ENCODE data around the gene EFHC2. TPM values are rescaled to one million over a fixed set of nuclear protein-coding genes. Genes with fewer than 3 reads are reported as not detected.

Gene EFHC2
- total and polyA plus RNA-seq, 10 of the 15 experiments (the other 5 are each of a cell fraction or from before 2014, with no cell fraction given): 0.56 TPM; not detected in 9

DNA sequence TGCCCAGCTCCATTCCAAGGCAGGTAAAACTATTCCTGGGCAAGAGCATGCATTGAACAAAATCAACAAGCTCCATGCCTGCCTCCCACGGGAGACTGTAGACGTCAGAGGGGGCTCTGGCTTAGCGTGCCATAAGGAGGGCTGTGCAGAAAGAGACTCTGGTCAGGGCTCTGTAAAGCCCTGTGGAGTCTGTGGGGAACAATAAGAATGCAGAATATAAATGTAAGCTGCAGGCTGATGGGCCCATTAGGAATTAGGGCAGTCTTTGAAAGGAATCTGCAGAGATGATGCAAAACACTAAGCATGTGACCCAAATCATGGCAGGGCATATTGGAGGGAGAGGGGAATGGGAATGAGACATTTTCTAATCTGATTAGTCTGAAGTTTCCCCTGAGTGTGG lies 170.3 kb downstream of the EFHC2 start:
- in situ Hi-C loops (cut with MboI) (no loop called here), intact Hi-C loops (cut with micrococcal nuclease; ENCODE audit: unreplicated experiment) (no loop called here)
- no peak overlapping the region for H3K4me3 ChIP-seq
- ATAC-seq: no peak
- no TSS peak for BruUV-seq (replicated peaks)
- H3K27me3 ChIP-seq (replicated peaks in 1 of 2; ENCODE audit: control insufficient read depth in 2 of 2, insufficient read depth in 2 of 2, low read length in 1 of 2): no peaks in the 10 kb centered on the region
- POLR2A ChIA-PET: no interaction called here
- no peaks in the 10 kb centered on the region for H3K36me3 ChIP-seq (ENCODE audit: control insufficient read depth in 2 of 2, insufficient read depth in 2 of 2, low read length in 1 of 2)
- H3K9me3 ChIP-seq (replicated peaks; ENCODE audit: control insufficient read depth, insufficient read depth, low read length): no peaks in the 10 kb centered on the region
- no peak overlapping the region for H3K27ac ChIP-seq (ENCODE audit: control insufficient read depth, insufficient read depth)
- H3K4me1 ChIP-seq (ENCODE audit: control insufficient read depth, insufficient read depth, low read length): no peaks in the 10 kb centered on the region
- no peaks in the 10 kb centered on the region for H3K79me2 ChIP-seq (ENCODE audit: control insufficient read depth, insufficient read depth, low read length)
- H2AFZ ChIP-seq (ENCODE audit: control insufficient read depth, low read depth, low read length): no peak overlapping the region
- RAD21 ChIA-PET (ENCODE audit: unreplicated experiment): no interaction called here
- WGBS (ENCODE audit: insufficient coverage, insufficient replicate concordance, low lambda C conversion rate, missing lambda C conversion rate): 18% methylated on average over 3 of the region's 3 CpGs
- CTCF ChIA-PET: no interaction called here
- no peak for FAIRE-seq
- SMC1A ChIA-PET (ENCODE audit: uncharacterized antibody, unreplicated experiment): no interaction called here
- H3K4me2 ChIP-seq (ENCODE audit: control insufficient read depth, insufficient read depth): no peak overlapping the region
- DNase-seq (ENCODE audit: low read depth, low spot score): no peak
- H3K9ac ChIP-seq (ENCODE audit: control insufficient read depth, insufficient read depth, low read length): no peak overlapping the region
- no peaks in the 10 kb centered on the region for H4K20me1 ChIP-seq (ENCODE audit: control insufficient read depth, insufficient read depth)
- TF ChIP-seq MTA3 (IDR thresholded peaks at IDR 0.05; ENCODE audit: borderline replicate concordance, low read length) (no peak), RUNX3 (IDR thresholded peaks at IDR 0.05; ENCODE audit: low read length) (no peak), SMAD1 (IDR thresholded peaks at IDR 0.05; ENCODE audit: low read depth, partially characterized antibody) (no peak), EP300 (IDR thresholded peaks at IDR 0.05; ENCODE audit: borderline replicate concordance in 1 of 2, control insufficient read depth in 1 of 2, low read depth in 2 of 2, low read length in 2 of 2) (no peak), ZNF217 (IDR thresholded peaks at IDR 0.05) (no peak), CREB1 (IDR thresholded peaks at IDR 0.05; ENCODE audit: low read depth) (no peak), TAF1 (IDR thresholded peaks at IDR 0.05; ENCODE audit: borderline replicate concordance, low read depth, low read length) (no peak), POLR2AphosphoS2 (IDR thresholded peaks at IDR 0.05; ENCODE audit: low read depth, low read length) (no peak), ZNF384 (IDR thresholded peaks at IDR 0.05; ENCODE audit: borderline replicate concordance, low read depth, low read length) (no peak), STAT1 (conservative IDR thresholded peaks at IDR 0.05) (no peak), PAX5 (IDR thresholded peaks at IDR 0.05; ENCODE audit: borderline replicate concordance, low read depth, low read length) (no peak)
- TF ChIP-seq, protein P1, sequence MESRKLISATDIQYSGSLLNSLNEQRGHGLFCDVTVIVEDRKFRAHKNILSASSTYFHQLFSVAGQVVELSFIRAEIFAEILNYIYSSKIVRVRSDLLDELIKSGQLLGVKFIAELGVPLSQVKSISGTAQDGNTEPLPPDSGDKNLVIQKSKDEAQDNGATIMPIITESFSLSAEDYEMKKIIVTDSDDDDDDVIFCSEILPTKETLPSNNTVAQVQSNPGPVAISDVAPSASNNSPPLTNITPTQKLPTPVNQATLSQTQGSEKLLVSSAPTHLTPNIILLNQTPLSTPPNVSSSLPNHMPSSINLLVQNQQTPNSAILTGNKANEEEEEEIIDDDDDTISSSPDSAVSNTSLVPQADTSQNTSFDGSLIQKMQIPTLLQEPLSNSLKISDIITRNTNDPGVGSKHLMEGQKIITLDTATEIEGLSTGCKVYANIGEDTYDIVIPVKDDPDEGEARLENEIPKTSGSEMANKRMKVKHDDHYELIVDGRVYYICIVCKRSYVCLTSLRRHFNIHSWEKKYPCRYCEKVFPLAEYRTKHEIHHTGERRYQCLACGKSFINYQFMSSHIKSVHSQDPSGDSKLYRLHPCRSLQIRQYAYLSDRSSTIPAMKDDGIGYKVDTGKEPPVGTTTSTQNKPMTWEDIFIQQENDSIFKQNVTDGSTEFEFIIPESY (IDR thresholded peaks at IDR 0.05): no peak
- TF ChIP-seq, protein P2, sequence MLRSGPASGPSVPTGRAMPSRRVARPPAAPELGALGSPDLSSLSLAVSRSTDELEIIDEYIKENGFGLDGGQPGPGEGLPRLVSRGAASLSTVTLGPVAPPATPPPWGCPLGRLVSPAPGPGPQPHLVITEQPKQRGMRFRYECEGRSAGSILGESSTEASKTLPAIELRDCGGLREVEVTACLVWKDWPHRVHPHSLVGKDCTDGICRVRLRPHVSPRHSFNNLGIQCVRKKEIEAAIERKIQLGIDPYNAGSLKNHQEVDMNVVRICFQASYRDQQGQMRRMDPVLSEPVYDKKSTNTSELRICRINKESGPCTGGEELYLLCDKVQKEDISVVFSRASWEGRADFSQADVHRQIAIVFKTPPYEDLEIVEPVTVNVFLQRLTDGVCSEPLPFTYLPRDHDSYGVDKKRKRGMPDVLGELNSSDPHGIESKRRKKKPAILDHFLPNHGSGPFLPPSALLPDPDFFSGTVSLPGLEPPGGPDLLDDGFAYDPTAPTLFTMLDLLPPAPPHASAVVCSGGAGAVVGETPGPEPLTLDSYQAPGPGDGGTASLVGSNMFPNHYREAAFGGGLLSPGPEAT (IDR thresholded peaks at IDR 0.05; ENCODE audit: low read depth): no peak
- TF ChIP-seq, protein P3, sequence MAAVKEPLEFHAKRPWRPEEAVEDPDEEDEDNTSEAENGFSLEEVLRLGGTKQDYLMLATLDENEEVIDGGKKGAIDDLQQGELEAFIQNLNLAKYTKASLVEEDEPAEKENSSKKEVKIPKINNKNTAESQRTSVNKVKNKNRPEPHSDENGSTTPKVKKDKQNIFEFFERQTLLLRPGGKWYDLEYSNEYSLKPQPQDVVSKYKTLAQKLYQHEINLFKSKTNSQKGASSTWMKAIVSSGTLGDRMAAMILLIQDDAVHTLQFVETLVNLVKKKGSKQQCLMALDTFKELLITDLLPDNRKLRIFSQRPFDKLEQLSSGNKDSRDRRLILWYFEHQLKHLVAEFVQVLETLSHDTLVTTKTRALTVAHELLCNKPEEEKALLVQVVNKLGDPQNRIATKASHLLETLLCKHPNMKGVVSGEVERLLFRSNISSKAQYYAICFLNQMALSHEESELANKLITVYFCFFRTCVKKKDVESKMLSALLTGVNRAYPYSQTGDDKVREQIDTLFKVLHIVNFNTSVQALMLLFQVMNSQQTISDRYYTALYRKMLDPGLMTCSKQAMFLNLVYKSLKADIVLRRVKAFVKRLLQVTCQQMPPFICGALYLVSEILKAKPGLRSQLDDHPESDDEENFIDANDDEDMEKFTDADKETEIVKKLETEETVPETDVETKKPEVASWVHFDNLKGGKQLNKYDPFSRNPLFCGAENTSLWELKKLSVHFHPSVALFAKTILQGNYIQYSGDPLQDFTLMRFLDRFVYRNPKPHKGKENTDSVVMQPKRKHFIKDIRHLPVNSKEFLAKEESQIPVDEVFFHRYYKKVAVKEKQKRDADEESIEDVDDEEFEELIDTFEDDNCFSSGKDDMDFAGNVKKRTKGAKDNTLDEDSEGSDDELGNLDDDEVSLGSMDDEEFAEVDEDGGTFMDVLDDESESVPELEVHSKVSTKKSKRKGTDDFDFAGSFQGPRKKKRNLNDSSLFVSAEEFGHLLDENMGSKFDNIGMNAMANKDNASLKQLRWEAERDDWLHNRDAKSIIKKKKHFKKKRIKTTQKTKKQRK (IDR thresholded peaks at IDR 0.05; ENCODE audit: low read depth, low read length): no peak
- TF ChIP-seq, protein P4, sequence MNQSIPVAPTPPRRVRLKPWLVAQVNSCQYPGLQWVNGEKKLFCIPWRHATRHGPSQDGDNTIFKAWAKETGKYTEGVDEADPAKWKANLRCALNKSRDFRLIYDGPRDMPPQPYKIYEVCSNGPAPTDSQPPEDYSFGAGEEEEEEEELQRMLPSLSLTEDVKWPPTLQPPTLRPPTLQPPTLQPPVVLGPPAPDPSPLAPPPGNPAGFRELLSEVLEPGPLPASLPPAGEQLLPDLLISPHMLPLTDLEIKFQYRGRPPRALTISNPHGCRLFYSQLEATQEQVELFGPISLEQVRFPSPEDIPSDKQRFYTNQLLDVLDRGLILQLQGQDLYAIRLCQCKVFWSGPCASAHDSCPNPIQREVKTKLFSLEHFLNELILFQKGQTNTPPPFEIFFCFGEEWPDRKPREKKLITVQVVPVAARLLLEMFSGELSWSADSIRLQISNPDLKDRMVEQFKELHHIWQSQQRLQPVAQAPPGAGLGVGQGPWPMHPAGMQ (IDR thresholded peaks at IDR 0.05; ENCODE audit: borderline replicate concordance): no peak

Data from GM12878 (cell line).